Endothelial cell of umbilical vein (primary cell): Measurements from ENCODE around the gene TAF11L5. TPM values are rescaled to one million over a fixed set of nuclear protein-coding genes. Genes with fewer than 3 reads are reported as not detected.

Experiments
- polyA plus RNA-seq, 4 experiments: library from polyadenylated mRNA; depleted of rRNA in 3 of 4; stranded (reverse) in 3 of 4; unstranded in 1 of 4; fragments of >200 nt; gene quantifications; 2 replicates each; pipeline versions ENCODE4 v1.2.1 to v1.2.3, GENCODE V29; 2011 to 2012; ENCODE audit warnings: missing spikeins in 1 of 4
- small RNA-seq: library from RNA; depleted of rRNA; stranded (forward); fragments of <200 nt; gene quantifications from one replicate; pipeline ENCODE3, GENCODE V24; 2012; ENCODE audit warnings: low replicate concordance, low read depth; ENCODE audit not compliant: insufficient read depth, insufficient read length
- total RNA-seq: library from RNA; stranded (reverse); gene quantifications from 2 replicates; pipeline ENCODE4 v1.2.3, GENCODE V29; 2021

Gene TAF11L5
- total and polyA plus RNA-seq, 2 donors (not counting 3 experiments of a cell fraction or from before 2014, with no cell fraction given): not detected

Small RNA genes within 50 kb of the gene (small RNA-seq; reads per million reads assigned to genes)
- gene AC106774.3: not detected

Other genes starting within 250 kb of the TAF11L5 start
- not detected in 2 replicates for gene TAF11L2, start 27.0 kb upstream of the TAF11L5 start, total RNA-seq
- gene TAF11L2, start 27.0 kb upstream of the TAF11L5 start, polyA plus RNA-seq: not detected in 2 replicates
- not detected in 2 replicates for gene TAF11L3, start 6.9 kb upstream of the TAF11L5 start, total RNA-seq
- not detected in 2 replicates for gene TAF11L3, start 6.9 kb upstream of the TAF11L5 start, polyA plus RNA-seq
- not detected in 2 replicates for gene TAF11L4, start 3.4 kb upstream of the TAF11L5 start, total RNA-seq
- not detected in 2 replicates for gene TAF11L4, start 3.4 kb upstream of the TAF11L5 start, polyA plus RNA-seq
- not detected in 2 replicates for gene TAF11L6, start 3.4 kb downstream of the TAF11L5 start, total RNA-seq
- gene TAF11L6, start 3.4 kb downstream of the TAF11L5 start, polyA plus RNA-seq: not detected in 2 replicates
- gene TAF11L7, start 60.5 kb downstream of the TAF11L5 start, total RNA-seq: not detected in 2 replicates
- gene TAF11L7, start 60.5 kb downstream of the TAF11L5 start, polyA plus RNA-seq: not detected in 2 replicates
- gene TAF11L8, start 65.7 kb downstream of the TAF11L5 start, total RNA-seq: not detected in 2 replicates
- gene TAF11L8, start 65.7 kb downstream of the TAF11L5 start, polyA plus RNA-seq: not detected in 2 replicates
- not detected in 2 replicates for gene TAF11L9, start 69.2 kb downstream of the TAF11L5 start, total RNA-seq
- not detected in 2 replicates for gene TAF11L9, start 69.2 kb downstream of the TAF11L5 start, polyA plus RNA-seq
- gene TAF11L10, start 72.6 kb downstream of the TAF11L5 start, total RNA-seq: not detected in 2 replicates
- gene TAF11L10, start 72.6 kb downstream of the TAF11L5 start, polyA plus RNA-seq: not detected in 2 replicates
- not detected in 2 replicates for gene TAF11L11, start 78.9 kb downstream of the TAF11L5 start, total RNA-seq
- gene TAF11L11, start 78.9 kb downstream of the TAF11L5 start, polyA plus RNA-seq: not detected in 2 replicates
- not detected in 2 replicates for gene TAF11L12, start 85.2 kb downstream of the TAF11L5 start, total RNA-seq
- not detected in 2 replicates for gene TAF11L12, start 85.2 kb downstream of the TAF11L5 start, polyA plus RNA-seq
- gene TAF11L13, start 106.9 kb downstream of the TAF11L5 start, total RNA-seq: not detected in 2 replicates
- not detected in 2 replicates for gene TAF11L13, start 106.9 kb downstream of the TAF11L5 start, polyA plus RNA-seq
- not detected in 2 replicates for gene TAF11L14, start 109.2 kb downstream of the TAF11L5 start, total RNA-seq
- not detected in 2 replicates for gene TAF11L14, start 109.2 kb downstream of the TAF11L5 start, polyA plus RNA-seq